CD14-positive monocyte (primary cell): ENCODE data around the gene PRCP. TPM values are rescaled to one million over a fixed set of nuclear protein-coding genes. Genes with fewer than 3 reads are reported as not detected.
A peak's percentile ranks its signal among the peaks of the same experiment; 100 is the strongest.

Source experiments
- DNase-seq, 3 donors: peaks; one replicate each; pipeline ENCODE4 v3.0.0-alpha.2; 2011 to 2022
- H2AFZ ChIP-seq: 2 replicates; pipeline ENCODE4 v1.6.0; 2012; ENCODE audit warnings: mild to moderate bottlenecking, low read depth, low read length, inconsistent platforms; ENCODE audit not compliant: insufficient read depth, poor library complexity, severe bottlenecking
- H3K27ac ChIP-seq, 2 donors: 1 replicate in 1 of 2; 2 replicates in 1 of 2; pipeline ENCODE4 v1.5.1; 2012 to 2013; ENCODE audit warnings: low read length in 2 of 2, control low read depth in 1 of 2, inconsistent platforms in 1 of 2, low read depth in 1 of 2, mild to moderate bottlenecking in 1 of 2
- H3K27me3 ChIP-seq, 2 donors: one replicate each; pipeline versions ENCODE4 v1.6.0 to v1.6.1; 2011 to 2013; ENCODE audit warnings: low read length in 2 of 2; ENCODE audit not compliant: control insufficient read depth in 2 of 2, insufficient read depth in 2 of 2
- H3K36me3 ChIP-seq, 2 donors: replicated peaks in 1 of 2; 1 replicate in 1 of 2; 2 replicates in 1 of 2; pipeline versions ENCODE4 v1.5.1 to v1.6.1; 2012 to 2013; ENCODE audit warnings: low read length in 2 of 2, control low read depth in 1 of 2, inconsistent platforms in 1 of 2, mild to moderate bottlenecking in 1 of 2; ENCODE audit not compliant: insufficient read depth in 2 of 2, control insufficient read depth in 1 of 2
- H3K4me1 ChIP-seq, 2 donors: 1 replicate in 1 of 2; 2 replicates in 1 of 2; pipeline versions ENCODE4 v1.5.1 to v1.6.1; 2012 to 2013; ENCODE audit warnings: low read length in 2 of 2, control low read depth in 1 of 2, inconsistent platforms in 1 of 2, mild to moderate bottlenecking in 1 of 2, moderate library complexity in 1 of 2; ENCODE audit not compliant: insufficient read depth in 2 of 2, control insufficient read depth in 1 of 2
- H3K4me2 ChIP-seq: replicated peaks from 2 replicates; pipeline ENCODE3; 2012; ENCODE audit warnings: low read length, moderate library complexity, mild to moderate bottlenecking; ENCODE audit not compliant: poor library complexity, severe bottlenecking; ENCODE audit errors: extremely low read depth
- H3K4me3 ChIP-seq, 3 experiments: fragments of 200-600 bp in 1 of 3; sonication (generic) in 1 of 3; replicated peaks in 1 of 3; 1 replicate in 2 of 3; 2 replicates in 1 of 3; pipeline ENCODE4 v1.5.1; 2011 to 2013; ENCODE audit warnings: low read length in 3 of 3, mild to moderate bottlenecking in 3 of 3, control low read depth in 2 of 3, low read depth in 2 of 3, inconsistent platforms in 1 of 3, moderate library complexity in 1 of 3
- H3K79me2 ChIP-seq: 2 replicates; pipeline ENCODE4 v1.6.0; 2012; ENCODE audit warnings: mild to moderate bottlenecking, control low read depth, inconsistent platforms, low read length, moderate library complexity; ENCODE audit not compliant: insufficient read depth
- H3K9ac ChIP-seq: 2 replicates; pipeline ENCODE4 v1.6.0; 2017; ENCODE audit warnings: low read length, mild to moderate bottlenecking; ENCODE audit not compliant: insufficient read depth, poor library complexity, severe bottlenecking
- H3K9me3 ChIP-seq, 2 donors: replicated peaks in 1 of 2; 1 replicate in 1 of 2; 2 replicates in 1 of 2; pipeline versions ENCODE4 v1.5.1 to v1.6.1; 2012 to 2013; ENCODE audit warnings: low read length in 2 of 2, control low read depth in 1 of 2; ENCODE audit not compliant: control insufficient read depth in 1 of 2, insufficient read depth in 1 of 2
- H4K20me1 ChIP-seq: 2 replicates; pipeline ENCODE4 v1.6.0; 2012; ENCODE audit warnings: mild to moderate bottlenecking, low read length, control low read depth, moderate library complexity; ENCODE audit not compliant: insufficient read depth
- H3K27ac Mint-ChIP-seq, 7 donors: one replicate each; pipeline ENCODE4 v1.8.0; 2020; ENCODE audit warnings: mild to moderate bottlenecking in 7 of 7, mixed read lengths in 7 of 7, moderate library complexity in 6 of 7, inconsistent platforms in 2 of 7
- H3K27me3 Mint-ChIP-seq, 3 donors: one replicate each; pipeline ENCODE4 v1.8.0; 2021 to 2022; ENCODE audit warnings: low read depth in 3 of 3, mild to moderate bottlenecking in 3 of 3, mixed read lengths in 3 of 3, moderate library complexity in 3 of 3, inconsistent platforms in 1 of 3
- H3K36me3 Mint-ChIP-seq, 2 donors: one replicate each; pipeline ENCODE4 v1.8.0; 2020; ENCODE audit warnings: mixed read lengths in 2 of 2, inconsistent platforms in 1 of 2, mild to moderate bottlenecking in 1 of 2
- H3K4me1 Mint-ChIP-seq: one replicate; pipeline ENCODE4 v1.8.0; 2020; ENCODE audit warnings: mild to moderate bottlenecking, mixed read lengths
- H3K4me3 Mint-ChIP-seq, 2 donors: one replicate each; pipeline ENCODE4 v1.8.0; 2020; ENCODE audit warnings: mild to moderate bottlenecking in 2 of 2, mixed read lengths in 2 of 2, moderate library complexity in 1 of 2
- H3K9me3 Mint-ChIP-seq, 7 donors: one replicate each; pipeline ENCODE4 v1.8.0; 2020 to 2022; ENCODE audit warnings: mixed read lengths in 7 of 7, mild to moderate bottlenecking in 6 of 7, moderate library complexity in 6 of 7, inconsistent platforms in 2 of 7
- WGBS: methylation state at CpG from one replicate; pipeline ENCODE4 v1.1.5; 2013; ENCODE audit warnings: missing lambda C conversion rate; ENCODE audit not compliant: insufficient coverage; 5-methylcytosine and 5-hydroxymethylcytosine counted together
- intact Hi-C, 2 donors: fragments of 100-400 bp; cut with micrococcal nuclease; formaldehyde crosslinking; loops; one replicate each; pipeline versions ENCODE4 v1.15.0 to v1.15.1; 2023
- polyA plus RNA-seq, 3 donors: library from polyadenylated mRNA; depleted of rRNA in 1 of 3; unstranded in 2 of 3; stranded (reverse) in 1 of 3; fragments of 300-500 nt in 2 of 3; fragments of >200 nt in 1 of 3; fragmentation: Illumina TruSeq in 2 of 3; gene quantifications; 1 replicate in 2 of 3; 2 replicates in 1 of 3; pipeline ENCODE4 v1.2.3, GENCODE V29; 2012 to 2021
- TF ChIP-seq, protein P1 (sequence below): fragments of 200-600 bp; IDR thresholded peaks from one replicate; pipeline ENCODE4 v1.8.0; 2022; ENCODE audit warnings: antibody characterized with exemption, mild to moderate bottlenecking

PRCP gene
- polyA plus RNA-seq, 3 donors = 68.0 to 228 (median 186) TPM

GRCh38 chr11:82864268-82864667, 36.0 kb downstream of the PRCP start:
- Histone ChIP-seq H3K4me3 (no peak overlapping the region), H3K36me3 (no peaks in the 10 kb centered on the region), H3K79me2 (peaks cover 30% of the 10 kb centered on the region), H2AFZ (no peak overlapping the region), H3K27me3 (no peaks in the 10 kb centered on the region), H3K4me2 (no peak overlapping the region), H3K9ac (no peak overlapping the region), H3K27ac (peak overlapping the region in 1 of 2 donors; percentile 1), H4K20me1 (peaks cover 72% of the 10 kb centered on the region), H3K9me3 (no peaks in the 10 kb centered on the region), H3K4me1 (peaks cover 16 to 28% of the 10 kb centered on the region in 2 donors)
- Mint-ChIP-seq H3K4me3 (peak overlapping the region in 1 of 2 donors; percentile 46), H3K36me3 (peaks cover 0 to 5% of the 10 kb centered on the region in 2 donors), H3K9me3 (no peaks in the 10 kb centered on the region), H3K4me1 (peaks cover 24% of the 10 kb centered on the region), H3K27ac (peak overlapping the region in 6 of 7 donors; percentile 6 to 71 (median 63)), H3K27me3 (no peaks in the 10 kb centered on the region)
- peak; percentile 77 to 88 (median 86) for DNase-seq
- WGBS = 0% methylated on average over 4 of the region's 5 CpGs
- intact Hi-C loops = loop anchor here in 1 of 2 donors (10.0 kb wide), 1 partner anchor 211 kb away; the partner anchor contains the start of gene RAB30
- TF ChIP-seq, protein P1, sequence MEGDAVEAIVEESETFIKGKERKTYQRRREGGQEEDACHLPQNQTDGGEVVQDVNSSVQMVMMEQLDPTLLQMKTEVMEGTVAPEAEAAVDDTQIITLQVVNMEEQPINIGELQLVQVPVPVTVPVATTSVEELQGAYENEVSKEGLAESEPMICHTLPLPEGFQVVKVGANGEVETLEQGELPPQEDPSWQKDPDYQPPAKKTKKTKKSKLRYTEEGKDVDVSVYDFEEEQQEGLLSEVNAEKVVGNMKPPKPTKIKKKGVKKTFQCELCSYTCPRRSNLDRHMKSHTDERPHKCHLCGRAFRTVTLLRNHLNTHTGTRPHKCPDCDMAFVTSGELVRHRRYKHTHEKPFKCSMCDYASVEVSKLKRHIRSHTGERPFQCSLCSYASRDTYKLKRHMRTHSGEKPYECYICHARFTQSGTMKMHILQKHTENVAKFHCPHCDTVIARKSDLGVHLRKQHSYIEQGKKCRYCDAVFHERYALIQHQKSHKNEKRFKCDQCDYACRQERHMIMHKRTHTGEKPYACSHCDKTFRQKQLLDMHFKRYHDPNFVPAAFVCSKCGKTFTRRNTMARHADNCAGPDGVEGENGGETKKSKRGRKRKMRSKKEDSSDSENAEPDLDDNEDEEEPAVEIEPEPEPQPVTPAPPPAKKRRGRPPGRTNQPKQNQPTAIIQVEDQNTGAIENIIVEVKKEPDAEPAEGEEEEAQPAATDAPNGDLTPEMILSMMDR = peak; percentile 75

GRCh38 chr11:82863209-82863608, 37.0 kb downstream of the PRCP start:
- no peaks in the 10 kb centered on the region for H3K27me3 Mint-ChIP-seq
- peaks cover 0 to 9% of the 10 kb centered on the region in 2 donors for H3K36me3 Mint-ChIP-seq
- peaks cover 19% of the 10 kb centered on the region for H3K4me1 Mint-ChIP-seq
- Histone ChIP-seq H3K4me2 (no peak overlapping the region), H3K4me1 (peaks cover 16 to 18% of the 10 kb centered on the region in 2 donors), H3K27ac (no peak overlapping the region), H3K27me3 (no peaks in the 10 kb centered on the region), H3K9me3 (no peaks in the 10 kb centered on the region), H4K20me1 (peaks cover 74% of the 10 kb centered on the region), H3K36me3 (peaks cover 2 to 4% of the 10 kb centered on the region in 2 donors), H2AFZ (no peak overlapping the region), H3K79me2 (peaks cover 25% of the 10 kb centered on the region), H3K9ac (no peak overlapping the region), H3K4me3 (no peak overlapping the region)
- peak overlapping the region in 2 of 7 donors; percentile 8 to 30 for H3K27ac Mint-ChIP-seq
- H3K4me3 Mint-ChIP-seq = no peak overlapping the region
- no peaks in the 10 kb centered on the region for H3K9me3 Mint-ChIP-seq
- TF ChIP-seq, protein P1 = no peak
- WGBS = no CpG with 5 or more reads among the region's 2 CpGs
- intact Hi-C loops = loop anchor here in 1 of 2 donors (10.0 kb wide), 1 partner anchor 212 kb away; the partner anchor contains the start of gene RAB30
- DNase-seq = no peak
